Stomach (tissue), 9 donors: Measurements from ENCODE around the gene RXRG. TPM values are rescaled to one million over a fixed set of nuclear protein-coding genes. Genes with fewer than 3 reads are reported as not detected.

Source experiments
- DNase-seq, 2 donors: peaks; one replicate each; pipeline versions ENCODE4 v3.0.0 to v3.0.0-alpha.2; 2013 to 2019
- H3K27ac ChIP-seq, 5 donors: fragments of 200-600 bp in 4 of 5; sonication (generic) in 4 of 5; one replicate each; pipeline ENCODE4 v1.5.1; 2013 to 2019; ENCODE audit warnings: mild to moderate bottlenecking in 1 of 5, moderate library complexity in 1 of 5
- H3K27me3 ChIP-seq, 3 donors: fragments of 200-600 bp; sonication (generic); one replicate each; pipeline ENCODE4 v1.5.1; 2017 to 2019; ENCODE audit warnings: mixed run types in 1 of 3
- H3K36me3 ChIP-seq, 4 donors: fragments of 200-600 bp; sonication (generic); 1 replicate in 3 of 4; 2 replicates in 1 of 4; pipeline ENCODE4 v1.5.1; 2016 to 2019
- H3K4me1 ChIP-seq, 4 donors: fragments of 200-600 bp; sonication (generic); one replicate each; pipeline ENCODE4 v1.5.1; 2016 to 2019
- H3K4me3 ChIP-seq, 4 donors: fragments of 200-600 bp; sonication (generic) in 3 of 4; one replicate each; pipeline ENCODE4 v1.5.1; 2016 to 2019; ENCODE audit warnings: mild to moderate bottlenecking in 1 of 4
- H3K9me3 ChIP-seq, 4 donors: fragments of 200-600 bp; sonication (generic); one replicate each; pipeline ENCODE4 v1.5.1; 2016 to 2019
- EP300 ChIP-seq: sonication (generic); formaldehyde crosslinking; IDR thresholded peaks from one replicate; pipeline ENCODE4 v1.6.1; 2017; ENCODE audit warnings: antibody characterized with exemption
- POLR2A ChIP-seq, 4 donors: fragments of 450-650 bp; IDR thresholded peaks; one replicate each; pipeline ENCODE4 v1.6.1; 2016; ENCODE audit warnings: antibody characterized with exemption in 4 of 4, control low read depth in 2 of 4, mild to moderate bottlenecking in 1 of 4, moderate library complexity in 1 of 4
- POLR2AphosphoS5 ChIP-seq, 3 donors: sonication (generic); formaldehyde crosslinking; IDR thresholded peaks; one replicate each; pipeline ENCODE4 v1.6.1; 2016; ENCODE audit warnings: antibody characterized with exemption in 3 of 3
- WGBS, 5 donors: extraction: QIAGEN DNeasy Blood & Tissue Kit in 3 of 5; methylation state at CpG; one replicate each; pipeline versions ENCODE4 v1.1.5 to v1.1.7; 2013 to 2018; 5-methylcytosine and 5-hydroxymethylcytosine counted together
- intact Hi-C: fragments of 100-400 bp; cut with DNase I; formaldehyde crosslinking; loops from one replicate; pipeline ENCODE4 v1.15.1; 2023; ENCODE audit warnings: low total_unique reads
- polyA plus RNA-seq, 3 donors: library from polyadenylated mRNA; stranded (reverse); fragments of 200-250 nt; gene quantifications; one replicate each; pipeline ENCODE4 v1.2.3, GENCODE V29; 2013
- total RNA-seq, 5 donors: library from RNA; depleted of rRNA; stranded (reverse); fragments of >200 nt; gene quantifications; one replicate each; pipeline versions ENCODE4 v1.1.0 to v1.2.3, GENCODE V29; 2014 to 2016
- TF ChIP-seq, protein P1 (sequence below), 7 experiments: fragments of 450-650 bp in 4 of 7; fragments of 200-600 bp in 3 of 7; sonication (generic) in 3 of 7; IDR thresholded peaks; one replicate each; pipeline ENCODE4 v1.5.1; 2016 to 2019; ENCODE audit warnings: antibody characterized with exemption in 7 of 7, control low read depth in 2 of 7, mild to moderate bottlenecking in 1 of 7
- donor health status: healthy with polysubstance abuse.
- donor health status: Bipolar disorder and iron deficiency.
- donor health status: healthy.

RXRG gene
- total and polyA plus RNA-seq, 8 donors = 0.43 to 2.9 (median 1.4) TPM; not detected in 3

DNA sequence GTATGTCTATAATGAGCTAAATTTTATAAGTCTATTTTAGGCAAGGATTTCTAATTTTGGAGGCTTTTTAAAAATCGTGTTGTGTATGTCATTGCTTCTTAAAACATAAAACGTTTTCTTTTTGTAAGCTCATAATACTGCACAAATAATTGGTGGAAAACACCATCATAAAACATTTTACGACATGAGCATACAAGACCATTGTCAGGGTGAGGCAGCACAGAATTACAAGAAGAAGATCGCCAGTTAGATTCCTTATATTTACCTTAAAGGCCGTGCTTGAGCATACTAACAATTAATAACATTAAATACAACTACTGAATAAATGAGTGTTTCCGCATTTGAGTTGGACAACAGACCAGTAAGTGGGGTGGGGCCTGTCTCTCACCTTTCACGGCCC is 69.3 kb downstream of the RXRG start:
- WGBS, 5 donors = 23 to 30% (median 24%) methylated on average over 7 of the region's 7 CpGs
- no peaks in the 10 kb centered on the region for H3K36me3 ChIP-seq
- H3K27me3 ChIP-seq = peaks cover 0 to 60% (median 9%) of the 10 kb centered on the region in 3 donors
- H3K4me1 ChIP-seq = peaks cover 11 to 23% (median 20%) of the 10 kb centered on the region in 4 donors
- H3K4me3 ChIP-seq = peak overlapping the region; percentile 33 to 48 (median 46)
- H3K9me3 ChIP-seq = no peaks in the 10 kb centered on the region
- no peak for DNase-seq
- intact Hi-C loops = no loop called here
- peak overlapping the region; percentile 2 to 85 (median 75) for H3K27ac ChIP-seq
- TF ChIP-seq EP300 (no peak), POLR2AphosphoS5 (IDR thresholded peaks at IDR 0.05) (no peak), POLR2A (IDR thresholded peaks at IDR 0.05) (no peak)
- TF ChIP-seq, protein P1, sequence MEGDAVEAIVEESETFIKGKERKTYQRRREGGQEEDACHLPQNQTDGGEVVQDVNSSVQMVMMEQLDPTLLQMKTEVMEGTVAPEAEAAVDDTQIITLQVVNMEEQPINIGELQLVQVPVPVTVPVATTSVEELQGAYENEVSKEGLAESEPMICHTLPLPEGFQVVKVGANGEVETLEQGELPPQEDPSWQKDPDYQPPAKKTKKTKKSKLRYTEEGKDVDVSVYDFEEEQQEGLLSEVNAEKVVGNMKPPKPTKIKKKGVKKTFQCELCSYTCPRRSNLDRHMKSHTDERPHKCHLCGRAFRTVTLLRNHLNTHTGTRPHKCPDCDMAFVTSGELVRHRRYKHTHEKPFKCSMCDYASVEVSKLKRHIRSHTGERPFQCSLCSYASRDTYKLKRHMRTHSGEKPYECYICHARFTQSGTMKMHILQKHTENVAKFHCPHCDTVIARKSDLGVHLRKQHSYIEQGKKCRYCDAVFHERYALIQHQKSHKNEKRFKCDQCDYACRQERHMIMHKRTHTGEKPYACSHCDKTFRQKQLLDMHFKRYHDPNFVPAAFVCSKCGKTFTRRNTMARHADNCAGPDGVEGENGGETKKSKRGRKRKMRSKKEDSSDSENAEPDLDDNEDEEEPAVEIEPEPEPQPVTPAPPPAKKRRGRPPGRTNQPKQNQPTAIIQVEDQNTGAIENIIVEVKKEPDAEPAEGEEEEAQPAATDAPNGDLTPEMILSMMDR (IDR thresholded peaks at IDR 0.05) = no peak

GRCh38 chr1:165371588-165372225 is 73.2 kb downstream of the RXRG start:
- 18 to 27% (median 22%) methylated on average over 5 of the region's 5 CpGs for WGBS, 5 donors

GRCh38 chr1:165369255-165369848 is 75.6 kb downstream of the RXRG start:
- TF ChIP-seq, protein P1 (IDR thresholded peaks at IDR 0.05) = peak in 5 of 7 experiments; percentile 50 to 89 (median 75)
- TF ChIP-seq POLR2A (IDR thresholded peaks at IDR 0.05) = no peak
- Histone ChIP-seq H3K27me3 (peaks cover 0 to 87% (median 3%) of the 10 kb centered on the region in 3 donors), H3K36me3 (no peaks in the 10 kb centered on the region), H3K4me1 (peaks cover 0 to 16% (median 8%) of the 10 kb centered on the region in 4 donors), H3K27ac (no peak overlapping the region), H3K4me3 (no peak overlapping the region), H3K9me3 (no peaks in the 10 kb centered on the region)
- 19 to 22% (median 20%) methylated on average over 9 of the region's 9 CpGs for WGBS, 5 donors
- peak; percentile 55 to 80 for DNase-seq
- intact Hi-C loops = no loop called here

More at GRCh38 chr1:165371588-165372225, 73.2 kb downstream of the RXRG start:
- H3K27me3 ChIP-seq = peaks cover 0 to 88% (median 9%) of the 10 kb centered on the region in 3 donors
- intact Hi-C loops = no loop called here
- no peak overlapping the region for H3K27ac ChIP-seq
- H3K4me1 ChIP-seq = peaks cover 11 to 24% (median 21%) of the 10 kb centered on the region in 4 donors
- H3K9me3 ChIP-seq = no peaks in the 10 kb centered on the region
- H3K36me3 ChIP-seq = no peaks in the 10 kb centered on the region
- no peak overlapping the region for H3K4me3 ChIP-seq
- DNase-seq = no peak
- TF ChIP-seq, protein P1 (IDR thresholded peaks at IDR 0.05) = no peak
- no peak for TF ChIP-seq EP300
- no peak for TF ChIP-seq POLR2A (IDR thresholded peaks at IDR 0.05)
- TF ChIP-seq POLR2AphosphoS5 (IDR thresholded peaks at IDR 0.05) = no peak

DNA sequence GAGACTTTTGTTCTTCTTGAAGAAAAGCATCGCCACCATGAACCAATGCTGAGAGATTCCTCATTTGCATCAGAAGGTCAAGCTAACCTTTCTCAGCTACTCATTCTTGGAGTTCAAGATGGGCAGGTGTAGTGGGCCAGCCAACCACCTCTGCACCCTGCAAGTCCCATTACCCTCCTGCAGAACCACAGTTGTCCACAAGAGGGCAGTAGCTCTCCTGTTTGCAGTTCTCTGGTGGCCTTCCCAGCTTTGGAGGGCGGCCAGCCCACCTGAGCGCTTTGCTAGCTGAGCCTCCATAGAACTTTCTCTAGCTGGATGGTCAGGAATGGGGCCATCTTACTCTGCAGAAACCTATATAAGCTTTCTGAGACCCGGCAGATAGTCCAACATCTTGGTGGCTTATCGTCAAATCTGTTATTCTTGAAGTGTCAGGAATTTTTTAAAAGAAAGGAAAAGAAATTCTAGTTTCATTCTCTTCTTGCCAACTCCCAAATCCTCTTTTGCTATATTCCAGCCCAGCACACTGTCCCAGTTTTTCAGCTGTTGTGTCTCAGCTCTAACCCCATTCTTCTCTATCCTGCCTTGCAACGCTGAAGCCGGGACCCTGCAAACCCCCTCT is 77.4 kb downstream of the RXRG start:
- DNase-seq = peak; percentile 86 to 89
- no peaks in the 10 kb centered on the region for H3K36me3 ChIP-seq
- peaks cover 0 to 73% (median 0%) of the 10 kb centered on the region in 3 donors for H3K27me3 ChIP-seq
- TF ChIP-seq EP300 (no peak), POLR2AphosphoS5 (IDR thresholded peaks at IDR 0.05) (no peak), POLR2A (IDR thresholded peaks at IDR 0.05) (no peak)
- TF ChIP-seq, protein P1 (IDR thresholded peaks at IDR 0.05) = peak in 5 of 7 experiments; percentile 62 to 92 (median 90)
- intact Hi-C loops = no loop called here
- no peaks in the 10 kb centered on the region for H3K9me3 ChIP-seq
- no peak overlapping the region for H3K27ac ChIP-seq
- H3K4me1 ChIP-seq = peaks cover 0 to 16% (median 8%) of the 10 kb centered on the region in 4 donors
- WGBS, 5 donors = 34 to 47% (median 43%) methylated on average over 7 of the region's 7 CpGs
- H3K4me3 ChIP-seq = no peak overlapping the region
